Panc1 (cell line): ENCODE data around the gene MBD5. TPM values are rescaled to one million over a fixed set of nuclear protein-coding genes. Genes with fewer than 3 reads are reported as not detected.

Experiments
- ATAC-seq: fragments of 200-7000 bp; cut with Tn5 transposase; 2 replicates; pipeline ENCODE4 v1.9.1; 2020; ENCODE audit warnings: mild to moderate bottlenecking, moderate library complexity
- BruUV-seq: library from RNA; stranded (reverse); fragments of 400-500 nt; replicated peaks from 2 replicates; lab custom pipeline; 2021; lab: Mats Ljungman, UMichigan
- CTCF ChIA-PET: fragments of 300-600 bp; sonication (Branson Sonifier 250); formaldehyde crosslinking; loops from one replicate; lab custom pipeline; 2022; ENCODE audit warnings: antibody characterized with exemption; lab: Charles Lee
- POLR2A ChIA-PET: fragments of 300-600 bp; sonication (Branson Sonifier 250); formaldehyde crosslinking; loops from one replicate; lab custom pipeline; 2022; ENCODE audit warnings: antibody characterized with exemption; lab: Charles Lee
- DNase-seq: peaks from one replicate; pipeline ENCODE4 v3.0.0-alpha.2; 2010; ENCODE audit warnings: low read depth, low spot score
- H3K27ac ChIP-seq: 2 replicates; pipeline ENCODE4 v1.5.1; 2011; ENCODE audit warnings: mild to moderate bottlenecking, low read length, inconsistent platforms
- H3K27me3 ChIP-seq: fragments of 200-500 bp; sonication (Bioruptor generic); 2 replicates; pipeline ENCODE4 v1.6.0; 2014; ENCODE audit warnings: low read length, inconsistent platforms; ENCODE audit not compliant: control insufficient read depth, insufficient read depth
- H3K36me3 ChIP-seq: fragments of 200-500 bp; sonication (Bioruptor generic); 2 replicates; pipeline ENCODE4 v1.5.1; 2014; ENCODE audit warnings: inconsistent platforms, mild to moderate bottlenecking, low read length, moderate library complexity; ENCODE audit not compliant: control insufficient read depth, insufficient read depth
- H3K4me1 ChIP-seq: 2 replicates; pipeline ENCODE4 v1.5.1; 2011; ENCODE audit warnings: inconsistent platforms, mild to moderate bottlenecking, low read length, moderate library complexity; ENCODE audit not compliant: control insufficient read depth, insufficient read depth
- H3K4me3 ChIP-seq, 2 experiments: 2 replicates each; pipeline ENCODE4 v1.5.1; 2011 to 2012; ENCODE audit warnings: low read depth in 2 of 2, low read length in 2 of 2, mild to moderate bottlenecking in 2 of 2, inconsistent platforms in 1 of 2, moderate library complexity in 1 of 2
- H3K9me3 ChIP-seq: fragments of 200-500 bp; sonication (Bioruptor generic); 2 replicates; pipeline ENCODE4 v1.5.1; 2014; ENCODE audit warnings: low read depth, mild to moderate bottlenecking, inconsistent platforms, low read length, moderate library complexity; ENCODE audit not compliant: control insufficient read depth, insufficient read depth
- POLR2AphosphoS5 ChIP-seq: IDR thresholded peaks from 2 replicates; pipeline ENCODE4 v1.6.1; 2012; ENCODE audit warnings: mild to moderate bottlenecking, low read depth, low read length, moderate library complexity
- SIN3A ChIP-seq: IDR thresholded peaks from 2 replicates; pipeline ENCODE4 v1.6.1; 2012; ENCODE audit warnings: low read depth, mild to moderate bottlenecking, low read length, moderate library complexity, borderline replicate concordance; ENCODE audit not compliant: insufficient read depth
- TCF7L2 ChIP-seq: IDR thresholded peaks from 2 replicates; pipeline ENCODE4 v1.6.1; 2011; ENCODE audit warnings: mild to moderate bottlenecking, low read depth, low read length, inconsistent platforms
- in situ Hi-C: cut with HindIII; loops from 2 replicates; pipeline ENCODE4 v1.10.0; 2016; ENCODE audit warnings: low sequenced_read_pairs, low pct_unique_long_range_greater_than_20kb
- intact Hi-C: fragments of 100-400 bp; cut with micrococcal nuclease; formaldehyde crosslinking; loops from one replicate; pipeline ENCODE4 v1.10.0; 2022; ENCODE audit not compliant: unreplicated experiment
- total RNA-seq: library from RNA; stranded (reverse); gene quantifications from one replicate; pipeline ENCODE4 v1.2.1, GENCODE V29; 2021; ENCODE audit not compliant: unreplicated experiment
- TF ChIP-seq, protein P1 (sequence below), 2 experiments: IDR thresholded peaks; 2 replicates each; pipeline ENCODE4 v1.6.1; 2011 to 2012; ENCODE audit warnings: low read depth in 2 of 2, control low read depth in 1 of 2, low read length in 1 of 2, mild to moderate bottlenecking in 1 of 2, moderate library complexity in 1 of 2; ENCODE audit not compliant: insufficient read depth in 1 of 2
- TF ChIP-seq, protein P2 (sequence below): fragments of 450-650 bp; IDR thresholded peaks from 2 replicates; pipeline ENCODE4 v1.5.1; 2017; ENCODE audit warnings: mild to moderate bottlenecking

The MBD5 gene
- total RNA-seq, 1 experiment from 2014 or later: 40.2 TPM

DNA sequence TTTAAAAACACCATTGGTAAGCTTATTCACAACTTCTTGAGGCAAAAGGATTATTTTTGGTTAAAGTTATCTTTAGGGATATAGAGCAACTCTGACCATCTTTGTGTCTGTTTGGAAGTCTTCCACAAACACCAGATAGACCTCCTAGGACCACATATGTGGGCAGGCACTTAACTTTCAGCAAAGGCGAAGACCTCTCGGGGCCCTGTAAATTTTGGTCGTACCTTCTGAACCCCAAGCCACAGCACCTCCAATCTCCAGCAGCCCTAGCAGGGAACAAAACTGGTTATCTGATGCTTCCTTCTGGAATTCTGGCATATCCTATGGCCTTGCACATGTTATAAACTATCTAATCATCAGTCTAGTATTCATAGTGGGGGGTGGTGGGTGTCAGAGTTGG is 114.8 kb downstream of the MBD5 start:
- H3K36me3 ChIP-seq: no peaks in the 10 kb centered on the region
- no peak for DNase-seq
- no TSS peak for BruUV-seq
- no peak overlapping the region for H3K27ac ChIP-seq
- TF ChIP-seq TCF7L2: no peak
- no peak for ATAC-seq
- in situ Hi-C loops: no loop called here
- intact Hi-C loops: no loop called here
- no peak overlapping the region for H3K4me3 ChIP-seq
- no peaks in the 10 kb centered on the region for H3K27me3 ChIP-seq
- CTCF ChIA-PET: interaction anchor here (1.0 kb wide), 1 partner anchor 52 kb away, joined by 3 read pairs; no protein-coding TSS in a partner anchor
- H3K9me3 ChIP-seq: no peaks in the 10 kb centered on the region
- POLR2A ChIA-PET: interaction anchor here (0.6 kb wide), 1 partner anchor 76 kb away, joined by 3 read pairs; no protein-coding TSS in a partner anchor
- H3K4me1 ChIP-seq: no peaks in the 10 kb centered on the region

DNA sequence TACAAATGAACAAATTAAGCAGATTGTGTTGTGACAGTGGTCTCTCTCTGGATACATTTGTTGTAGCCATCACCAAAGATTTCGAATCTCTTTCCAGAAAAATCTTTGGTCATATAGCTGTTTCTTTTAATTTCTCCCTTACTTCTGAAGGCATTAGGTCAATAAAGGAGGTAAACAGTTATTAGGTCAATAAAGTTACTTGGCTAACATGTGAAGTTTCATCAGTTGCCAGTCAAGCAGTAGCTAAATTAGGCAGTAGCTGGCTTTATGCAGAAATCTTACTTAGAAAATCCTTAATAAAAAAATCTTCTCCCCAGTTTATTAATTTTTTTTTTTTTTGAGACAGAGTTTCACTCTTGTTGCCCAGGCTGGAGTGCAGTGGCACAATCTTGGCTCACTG is 115.5 kb downstream of the MBD5 start:
- TF ChIP-seq, protein P1, sequence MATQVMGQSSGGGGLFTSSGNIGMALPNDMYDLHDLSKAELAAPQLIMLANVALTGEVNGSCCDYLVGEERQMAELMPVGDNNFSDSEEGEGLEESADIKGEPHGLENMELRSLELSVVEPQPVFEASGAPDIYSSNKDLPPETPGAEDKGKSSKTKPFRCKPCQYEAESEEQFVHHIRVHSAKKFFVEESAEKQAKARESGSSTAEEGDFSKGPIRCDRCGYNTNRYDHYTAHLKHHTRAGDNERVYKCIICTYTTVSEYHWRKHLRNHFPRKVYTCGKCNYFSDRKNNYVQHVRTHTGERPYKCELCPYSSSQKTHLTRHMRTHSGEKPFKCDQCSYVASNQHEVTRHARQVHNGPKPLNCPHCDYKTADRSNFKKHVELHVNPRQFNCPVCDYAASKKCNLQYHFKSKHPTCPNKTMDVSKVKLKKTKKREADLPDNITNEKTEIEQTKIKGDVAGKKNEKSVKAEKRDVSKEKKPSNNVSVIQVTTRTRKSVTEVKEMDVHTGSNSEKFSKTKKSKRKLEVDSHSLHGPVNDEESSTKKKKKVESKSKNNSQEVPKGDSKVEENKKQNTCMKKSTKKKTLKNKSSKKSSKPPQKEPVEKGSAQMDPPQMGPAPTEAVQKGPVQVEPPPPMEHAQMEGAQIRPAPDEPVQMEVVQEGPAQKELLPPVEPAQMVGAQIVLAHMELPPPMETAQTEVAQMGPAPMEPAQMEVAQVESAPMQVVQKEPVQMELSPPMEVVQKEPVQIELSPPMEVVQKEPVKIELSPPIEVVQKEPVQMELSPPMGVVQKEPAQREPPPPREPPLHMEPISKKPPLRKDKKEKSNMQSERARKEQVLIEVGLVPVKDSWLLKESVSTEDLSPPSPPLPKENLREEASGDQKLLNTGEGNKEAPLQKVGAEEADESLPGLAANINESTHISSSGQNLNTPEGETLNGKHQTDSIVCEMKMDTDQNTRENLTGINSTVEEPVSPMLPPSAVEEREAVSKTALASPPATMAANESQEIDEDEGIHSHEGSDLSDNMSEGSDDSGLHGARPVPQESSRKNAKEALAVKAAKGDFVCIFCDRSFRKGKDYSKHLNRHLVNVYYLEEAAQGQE (IDR thresholded peaks at IDR 0.05; ENCODE audit: insufficient read depth in 1 of 2, low read depth in 2 of 2, low read length in 1 of 2): no peak
- TF ChIP-seq SIN3A (no peak), POLR2AphosphoS5 (no peak), TCF7L2 (no peak)
- TF ChIP-seq, protein P2, sequence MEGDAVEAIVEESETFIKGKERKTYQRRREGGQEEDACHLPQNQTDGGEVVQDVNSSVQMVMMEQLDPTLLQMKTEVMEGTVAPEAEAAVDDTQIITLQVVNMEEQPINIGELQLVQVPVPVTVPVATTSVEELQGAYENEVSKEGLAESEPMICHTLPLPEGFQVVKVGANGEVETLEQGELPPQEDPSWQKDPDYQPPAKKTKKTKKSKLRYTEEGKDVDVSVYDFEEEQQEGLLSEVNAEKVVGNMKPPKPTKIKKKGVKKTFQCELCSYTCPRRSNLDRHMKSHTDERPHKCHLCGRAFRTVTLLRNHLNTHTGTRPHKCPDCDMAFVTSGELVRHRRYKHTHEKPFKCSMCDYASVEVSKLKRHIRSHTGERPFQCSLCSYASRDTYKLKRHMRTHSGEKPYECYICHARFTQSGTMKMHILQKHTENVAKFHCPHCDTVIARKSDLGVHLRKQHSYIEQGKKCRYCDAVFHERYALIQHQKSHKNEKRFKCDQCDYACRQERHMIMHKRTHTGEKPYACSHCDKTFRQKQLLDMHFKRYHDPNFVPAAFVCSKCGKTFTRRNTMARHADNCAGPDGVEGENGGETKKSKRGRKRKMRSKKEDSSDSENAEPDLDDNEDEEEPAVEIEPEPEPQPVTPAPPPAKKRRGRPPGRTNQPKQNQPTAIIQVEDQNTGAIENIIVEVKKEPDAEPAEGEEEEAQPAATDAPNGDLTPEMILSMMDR: no peak
- Histone ChIP-seq H3K9me3 (no peaks in the 10 kb centered on the region), H3K27me3 (no peaks in the 10 kb centered on the region), H3K27ac (no peak overlapping the region), H3K4me1 (no peaks in the 10 kb centered on the region), H3K4me3 (no peak overlapping the region), H3K36me3 (no peaks in the 10 kb centered on the region)
- ChIA-PET POLR2A (interaction anchor here (0.6 kb wide), 1 partner anchor 77 kb away, joined by 3 read pairs; no protein-coding TSS in a partner anchor), CTCF (interaction anchor here (1.0 kb wide), 1 partner anchor 51 kb away, joined by 3 read pairs; no protein-coding TSS in a partner anchor)
- no TSS peak for BruUV-seq
- ATAC-seq (no peak), DNase-seq (no peak)
- intact Hi-C loops: no loop called here
- in situ Hi-C loops: no loop called here

DNA sequence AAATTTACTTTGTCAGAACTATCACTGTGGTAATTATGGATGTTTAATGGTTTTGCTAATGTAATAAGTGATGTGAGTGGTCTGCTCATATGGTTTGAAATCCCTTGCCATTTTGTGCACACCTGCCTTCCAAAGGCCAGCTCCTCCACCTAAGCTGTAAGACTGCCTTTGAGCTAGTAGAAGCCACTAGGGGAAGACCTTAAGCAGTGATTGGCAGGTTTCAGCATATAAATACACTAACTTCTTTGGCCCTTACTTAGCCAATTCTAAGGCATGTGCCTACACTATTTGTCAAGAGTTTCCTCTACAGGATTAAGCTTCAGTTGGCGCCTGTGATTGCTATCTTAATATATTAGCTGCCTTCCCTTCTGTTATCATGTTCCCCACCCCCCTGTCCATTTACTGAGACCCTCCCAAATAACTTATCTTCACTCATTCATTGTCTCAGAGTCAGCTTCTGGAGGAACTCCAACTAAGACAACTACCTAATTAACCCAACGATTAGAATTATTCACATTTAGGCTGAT is 141.1 kb downstream of the MBD5 start:
- intact Hi-C loops (no loop called here), in situ Hi-C loops (no loop called here)
- no peaks in the 10 kb centered on the region; the same call in 1 of the 2 replicates for H3K4me1 ChIP-seq
- H3K27me3 ChIP-seq: no peaks in the 10 kb centered on the region
- no peaks in the 10 kb centered on the region for H3K9me3 ChIP-seq
- DNase-seq (no peak), ATAC-seq (no peak)
- BruUV-seq: no TSS peak
- TF ChIP-seq TCF7L2: no peak
- TF ChIP-seq, protein P1 (IDR thresholded peaks at IDR 0.05; ENCODE audit: insufficient read depth in 1 of 2, low read depth in 2 of 2, low read length in 1 of 2): no peak
- TF ChIP-seq SIN3A: no peak
- H3K36me3 ChIP-seq: no peaks in the 10 kb centered on the region
- ChIA-PET POLR2A (no interaction called here), CTCF (interaction anchor here (0.6 kb wide), 1 partner anchor 1417 kb away, joined by 3 read pairs; no protein-coding TSS in a partner anchor)
- H3K4me3 ChIP-seq: no peak overlapping the region
- no peak overlapping the region for H3K27ac ChIP-seq
